Spleen (tissue), 7 donors: Measurements from ENCODE around the gene WNT2B.

Experiments used
- CTCF ChIP-seq, 11 experiments: fragments of 200-600 bp in 7 of 11; fragments of 450-650 bp in 4 of 11; sonication (generic) in 4 of 11; IDR thresholded peaks in 8 of 11; conservative IDR thresholded peaks in 3 of 11; 1 replicate in 7 of 11; 2 replicates in 4 of 11; pipeline versions ENCODE4 v1.4.0 to v1.8.0; 2016 to 2021; ENCODE audit warnings: antibody characterized with exemption in 11 of 11, inconsistent platforms in 4 of 11, mild to moderate bottlenecking in 1 of 11
- POLR2A ChIP-seq, 3 donors: fragments of 450-650 bp; IDR thresholded peaks; one replicate each; pipeline ENCODE4 v1.5.1; 2017; ENCODE audit warnings: antibody characterized with exemption in 3 of 3, mild to moderate bottlenecking in 1 of 3
- POLR2AphosphoS5 ChIP-seq, 3 donors: sonication (generic); formaldehyde crosslinking; IDR thresholded peaks; one replicate each; pipeline ENCODE4 v1.5.1; 2017; ENCODE audit warnings: antibody characterized with exemption in 3 of 3
- donor health status: DM: no; HTN: no; CAD: no; lungs with moderate emphysema.
- donor health status: DM: no; HTN: no; CAD: no.
- donor health status: DM: no; HTN: no; CAD: no.

- TF ChIP-seq CTCF (IDR thresholded peaks at IDR 0.05 in 8 of 11, conservative IDR thresholded peaks at IDR 0.05 in 3 of 11) (no peak), POLR2AphosphoS5 (IDR thresholded peaks at IDR 0.05) (no peak), POLR2A (IDR thresholded peaks at IDR 0.05) (no peak)
Observed at GRCh38 chr1:112496290-112496689, 12.5 kb upstream of the WNT2B start.
